ENCODE data around the gene CCDC88C.

CCDC88C gene

DNA sequence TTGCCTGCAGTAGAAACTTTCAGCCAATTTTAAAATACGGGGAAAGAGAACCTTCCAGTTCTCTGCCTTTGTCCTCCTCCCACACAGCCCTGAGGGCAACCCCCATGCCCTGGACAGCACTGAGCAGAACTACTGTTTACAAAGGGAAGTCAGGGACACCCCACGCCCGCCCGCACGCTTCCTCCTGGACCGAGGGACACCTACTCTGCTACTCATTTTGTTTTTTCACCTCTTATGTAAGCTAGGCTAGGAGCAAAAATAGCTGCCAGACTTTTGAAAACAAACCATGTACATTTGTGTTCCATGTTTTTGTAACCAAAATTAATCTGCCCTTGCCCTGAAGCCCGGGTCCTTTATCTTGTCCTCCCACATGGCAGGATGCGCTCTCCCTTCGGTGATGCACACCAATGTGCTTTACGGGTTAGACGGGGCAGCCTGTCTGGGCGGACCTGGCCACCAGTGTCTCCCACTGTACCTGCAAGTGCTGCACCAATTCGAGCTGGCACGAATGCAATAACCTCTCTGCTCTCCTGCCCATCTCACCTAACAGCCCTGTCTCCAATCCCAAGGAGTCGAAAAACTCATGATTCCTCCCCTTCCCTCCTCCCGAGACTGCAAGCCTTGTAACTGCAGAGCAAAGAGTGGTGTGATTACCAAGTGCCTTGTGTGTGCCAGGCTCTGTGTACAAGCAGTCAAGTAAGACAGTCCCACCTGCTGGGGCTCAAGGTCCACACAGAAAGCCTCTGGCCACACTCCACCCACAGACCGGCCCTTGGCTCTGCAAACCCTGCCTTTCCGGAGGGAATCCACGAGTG is 85.2 kb downstream of the CCDC88C start:
- Histone ChIP-seq H3K9me3 (ENCODE audit: control insufficient read depth, low read length) (no peaks in the 10 kb centered on the region), H3K4me2 (ENCODE audit: low read length) (no peak overlapping the region), H3K4me1 (peaks cover 5% of the 10 kb centered on the region), H3K27ac (peak overlapping the region; percentile 1), H3K36me3 (ENCODE audit: control insufficient read depth, insufficient read depth, low read length) (no peaks in the 10 kb centered on the region), H3K9ac (no peak overlapping the region), H3K4me3 (ENCODE audit: low read depth, low read length) (no peak overlapping the region), H3K27me3 (ENCODE audit: control insufficient read depth, insufficient read depth, low read length) (no peaks in the 10 kb centered on the region), H3K79me2 (peaks cover 3% of the 10 kb centered on the region), H2AFZ (no peak overlapping the region)
- TF ChIP-seq, protein P1, sequence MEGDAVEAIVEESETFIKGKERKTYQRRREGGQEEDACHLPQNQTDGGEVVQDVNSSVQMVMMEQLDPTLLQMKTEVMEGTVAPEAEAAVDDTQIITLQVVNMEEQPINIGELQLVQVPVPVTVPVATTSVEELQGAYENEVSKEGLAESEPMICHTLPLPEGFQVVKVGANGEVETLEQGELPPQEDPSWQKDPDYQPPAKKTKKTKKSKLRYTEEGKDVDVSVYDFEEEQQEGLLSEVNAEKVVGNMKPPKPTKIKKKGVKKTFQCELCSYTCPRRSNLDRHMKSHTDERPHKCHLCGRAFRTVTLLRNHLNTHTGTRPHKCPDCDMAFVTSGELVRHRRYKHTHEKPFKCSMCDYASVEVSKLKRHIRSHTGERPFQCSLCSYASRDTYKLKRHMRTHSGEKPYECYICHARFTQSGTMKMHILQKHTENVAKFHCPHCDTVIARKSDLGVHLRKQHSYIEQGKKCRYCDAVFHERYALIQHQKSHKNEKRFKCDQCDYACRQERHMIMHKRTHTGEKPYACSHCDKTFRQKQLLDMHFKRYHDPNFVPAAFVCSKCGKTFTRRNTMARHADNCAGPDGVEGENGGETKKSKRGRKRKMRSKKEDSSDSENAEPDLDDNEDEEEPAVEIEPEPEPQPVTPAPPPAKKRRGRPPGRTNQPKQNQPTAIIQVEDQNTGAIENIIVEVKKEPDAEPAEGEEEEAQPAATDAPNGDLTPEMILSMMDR (IDR thresholded peaks at IDR 0.05): no peak

DNA sequence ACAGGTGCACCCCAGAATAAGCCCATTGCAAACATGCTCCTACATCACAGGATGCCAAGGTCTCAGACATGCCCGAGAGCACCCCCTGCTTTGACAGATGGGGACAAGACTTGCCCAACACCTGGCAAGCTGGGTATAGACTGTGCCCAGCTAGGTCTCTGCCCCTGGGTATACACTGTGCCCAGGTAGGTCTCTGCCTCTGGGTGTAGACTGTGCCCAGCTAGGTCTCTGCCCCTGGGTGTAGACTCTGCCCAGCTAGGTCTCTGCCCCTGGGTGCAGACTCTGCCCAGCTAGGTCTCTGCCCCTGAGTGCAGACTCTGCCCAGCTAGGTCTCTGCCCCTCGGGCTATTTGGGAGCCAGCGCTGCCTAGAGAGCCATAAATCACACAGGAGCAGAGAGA is 85.9 kb downstream of the CCDC88C start:
- H3K27me3 ChIP-seq (ENCODE audit: control insufficient read depth, insufficient read depth, low read length): no peaks in the 10 kb centered on the region
- no peak overlapping the region for H2AFZ ChIP-seq
- H3K4me2 ChIP-seq (ENCODE audit: low read length): no peak overlapping the region
- H3K27ac ChIP-seq: no peak overlapping the region
- peaks cover 6% of the 10 kb centered on the region for H3K4me1 ChIP-seq
- no peaks in the 10 kb centered on the region for H3K9me3 ChIP-seq (ENCODE audit: control insufficient read depth, low read length)
- no peak overlapping the region for H3K9ac ChIP-seq
- TF ChIP-seq, protein P1 (IDR thresholded peaks at IDR 0.05): no peak
- H3K79me2 ChIP-seq: peaks cover 3% of the 10 kb centered on the region
- no peaks in the 10 kb centered on the region for H3K36me3 ChIP-seq (ENCODE audit: control insufficient read depth, insufficient read depth, low read length)
- no peak overlapping the region for H3K4me3 ChIP-seq (ENCODE audit: low read depth, low read length)

DNA sequence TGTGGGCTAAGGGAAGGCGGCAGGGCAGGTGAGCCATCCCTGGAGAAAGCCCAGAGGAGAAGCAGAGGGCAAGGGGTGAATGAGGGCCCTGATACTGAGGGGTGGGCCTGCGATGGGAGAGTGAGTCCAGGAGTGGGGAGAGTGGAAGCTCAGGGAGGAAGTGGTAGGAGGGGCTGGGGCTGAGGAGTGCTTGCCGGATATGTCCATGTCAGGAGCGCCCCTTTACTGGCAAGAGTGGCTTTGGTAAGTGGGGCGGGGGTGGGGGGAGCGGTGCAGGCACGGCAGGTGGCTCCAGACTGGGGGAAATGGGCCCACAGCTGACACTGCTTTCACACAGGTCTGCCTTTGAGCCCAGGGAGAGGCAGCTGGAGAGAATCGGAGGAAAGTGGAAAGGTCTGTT is 86.8 kb downstream of the CCDC88C start:
- Histone ChIP-seq H3K27ac (no peak overlapping the region), H3K79me2 (peaks cover 3% of the 10 kb centered on the region), H3K4me1 (peaks cover 14% of the 10 kb centered on the region), H3K4me2 (ENCODE audit: low read length) (no peak overlapping the region), H3K9ac (no peak overlapping the region), H3K36me3 (ENCODE audit: control insufficient read depth, insufficient read depth, low read length) (no peaks in the 10 kb centered on the region), H3K9me3 (ENCODE audit: control insufficient read depth, low read length) (no peaks in the 10 kb centered on the region), H3K4me3 (ENCODE audit: low read depth, low read length) (no peak overlapping the region), H3K27me3 (ENCODE audit: control insufficient read depth, insufficient read depth, low read length) (no peaks in the 10 kb centered on the region), H2AFZ (no peak overlapping the region)
- TF ChIP-seq, protein P1 (IDR thresholded peaks at IDR 0.05): no peak

DNA sequence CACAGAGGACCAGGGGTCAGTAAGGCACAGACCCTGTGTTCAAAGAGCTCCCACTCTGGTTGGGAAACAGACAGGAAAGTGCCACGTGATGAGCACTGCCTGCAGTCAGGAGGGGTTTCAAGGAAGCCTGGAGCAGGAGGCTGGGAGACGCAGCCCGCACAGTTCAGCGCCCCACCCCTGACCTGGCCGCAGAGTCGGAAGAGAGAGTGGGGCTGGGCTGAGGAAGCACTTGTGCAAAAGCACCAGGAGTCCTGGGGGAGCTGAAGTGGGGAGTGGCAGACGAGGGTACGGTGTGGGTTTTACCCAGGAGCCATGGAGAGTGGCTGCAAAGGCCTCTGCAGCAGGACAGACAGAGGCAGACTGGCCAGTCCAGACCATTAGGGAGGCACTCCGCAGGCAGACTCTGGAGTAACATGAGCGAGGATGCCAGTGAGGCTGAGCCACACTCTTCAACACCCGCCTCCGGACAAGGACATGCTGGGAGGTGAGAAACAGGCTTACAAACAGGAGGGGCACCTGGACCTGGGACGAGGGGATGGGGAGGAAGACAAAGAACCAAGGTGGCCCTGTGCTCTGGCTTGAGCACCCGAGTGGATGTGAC is 87.4 kb downstream of the CCDC88C start:
- Histone ChIP-seq H2AFZ (no peak overlapping the region), H3K9me3 (ENCODE audit: control insufficient read depth, low read length) (no peaks in the 10 kb centered on the region), H3K27me3 (ENCODE audit: control insufficient read depth, insufficient read depth, low read length) (no peaks in the 10 kb centered on the region), H3K4me2 (ENCODE audit: low read length) (no peak overlapping the region), H3K4me1 (peaks cover 21% of the 10 kb centered on the region), H3K79me2 (peaks cover 3% of the 10 kb centered on the region), H3K4me3 (ENCODE audit: low read depth, low read length) (no peak overlapping the region), H3K36me3 (ENCODE audit: control insufficient read depth, insufficient read depth, low read length) (no peaks in the 10 kb centered on the region), H3K9ac (no peak overlapping the region), H3K27ac (no peak overlapping the region)
- TF ChIP-seq, protein P1 (IDR thresholded peaks at IDR 0.05): no peak

All from parathyroid adenoma (tissue), 2 donors.